ENCODE measurements around the gene PDE4C. TPM values are rescaled to one million over a fixed set of nuclear protein-coding genes. Genes with fewer than 3 reads are reported as not detected.

Gene PDE4C
- total RNA-seq (1 to 10 TPM; 1.8 to 8.6 (median 4.5) TPM), polyA plus RNA-seq (1 to 10 TPM in 1 of 3 donors, not detected in 2; 4.0 TPM)

DNA sequence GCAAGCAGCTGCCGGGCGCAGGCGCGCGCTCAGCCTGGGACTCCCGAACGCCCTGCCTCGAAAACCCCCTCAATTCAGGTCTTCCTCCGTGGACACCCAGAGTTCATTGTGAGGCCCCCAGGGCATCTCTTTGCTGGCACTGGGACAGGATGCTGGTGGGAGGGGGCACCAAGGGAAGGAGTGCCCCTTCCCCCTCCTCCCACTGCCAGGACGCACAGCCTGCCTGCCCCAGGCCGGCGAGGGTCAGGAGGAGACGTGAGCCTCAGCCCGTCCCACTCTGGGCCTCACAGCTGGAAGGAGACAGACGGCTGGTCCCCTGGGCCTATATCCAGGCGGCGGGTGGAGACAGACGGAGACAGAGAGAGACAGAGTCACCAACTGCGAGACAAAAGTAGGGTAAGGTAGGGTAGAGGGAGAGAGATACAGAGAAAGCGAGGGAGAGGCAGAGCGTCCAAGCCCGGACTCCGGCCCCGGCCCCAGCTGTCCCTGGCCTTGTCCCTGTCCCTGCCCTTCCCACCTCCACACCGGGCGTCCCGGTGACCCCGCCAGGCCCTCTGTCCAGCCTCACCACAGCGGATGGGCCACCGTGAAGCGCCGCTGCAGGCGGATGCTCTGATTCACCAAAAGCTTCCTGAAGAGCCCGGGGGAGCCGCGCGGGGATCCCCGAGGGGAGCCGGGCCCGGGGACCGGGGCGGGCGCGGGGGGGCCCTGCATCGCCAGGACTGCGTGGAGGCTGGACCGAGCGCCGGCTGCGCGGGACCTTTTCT is at the start of gene PDE4C:
Gene PDE4C (minus strand): TSS at position 737 of the 767 bp plus-strand sequence. CDS start 23 bp downstream, at position 714.
- TF ChIP-seq, protein P1, sequence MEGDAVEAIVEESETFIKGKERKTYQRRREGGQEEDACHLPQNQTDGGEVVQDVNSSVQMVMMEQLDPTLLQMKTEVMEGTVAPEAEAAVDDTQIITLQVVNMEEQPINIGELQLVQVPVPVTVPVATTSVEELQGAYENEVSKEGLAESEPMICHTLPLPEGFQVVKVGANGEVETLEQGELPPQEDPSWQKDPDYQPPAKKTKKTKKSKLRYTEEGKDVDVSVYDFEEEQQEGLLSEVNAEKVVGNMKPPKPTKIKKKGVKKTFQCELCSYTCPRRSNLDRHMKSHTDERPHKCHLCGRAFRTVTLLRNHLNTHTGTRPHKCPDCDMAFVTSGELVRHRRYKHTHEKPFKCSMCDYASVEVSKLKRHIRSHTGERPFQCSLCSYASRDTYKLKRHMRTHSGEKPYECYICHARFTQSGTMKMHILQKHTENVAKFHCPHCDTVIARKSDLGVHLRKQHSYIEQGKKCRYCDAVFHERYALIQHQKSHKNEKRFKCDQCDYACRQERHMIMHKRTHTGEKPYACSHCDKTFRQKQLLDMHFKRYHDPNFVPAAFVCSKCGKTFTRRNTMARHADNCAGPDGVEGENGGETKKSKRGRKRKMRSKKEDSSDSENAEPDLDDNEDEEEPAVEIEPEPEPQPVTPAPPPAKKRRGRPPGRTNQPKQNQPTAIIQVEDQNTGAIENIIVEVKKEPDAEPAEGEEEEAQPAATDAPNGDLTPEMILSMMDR (IDR thresholded peaks at IDR 0.05) = no peak
- TF ChIP-seq POLR2AphosphoS5 (IDR thresholded peaks at IDR 0.05) = no peak
- H3K4me1 ChIP-seq = peaks cover 0 to 45% (median 36%) of the 10 kb centered on the region in 4 donors
- peak within 1 kb of the TSS; percentile 25 to 72 (median 44) for H3K27ac ChIP-seq
- no peaks in the 10 kb centered on the region for H3K9me3 ChIP-seq
- DNase-seq = peak; percentile 74
- no peaks in the 10 kb centered on the region for H3K36me3 ChIP-seq
- peaks cover 0 to 57% (median 22%) of the 10 kb centered on the region in 3 donors for H3K27me3 ChIP-seq
- intact Hi-C loops (cut with DNase I) = loop anchor here (2.0 kb wide), 1 partner anchor 75 kb away; no protein-coding TSS in a partner anchor
- peak within 1 kb of the TSS in 2 of 4 donors; percentile 26 to 49 for H3K4me3 ChIP-seq
- WGBS, 2 donors = 4 to 6% methylated on average over 51 of the region's 51 CpGs

DNA sequence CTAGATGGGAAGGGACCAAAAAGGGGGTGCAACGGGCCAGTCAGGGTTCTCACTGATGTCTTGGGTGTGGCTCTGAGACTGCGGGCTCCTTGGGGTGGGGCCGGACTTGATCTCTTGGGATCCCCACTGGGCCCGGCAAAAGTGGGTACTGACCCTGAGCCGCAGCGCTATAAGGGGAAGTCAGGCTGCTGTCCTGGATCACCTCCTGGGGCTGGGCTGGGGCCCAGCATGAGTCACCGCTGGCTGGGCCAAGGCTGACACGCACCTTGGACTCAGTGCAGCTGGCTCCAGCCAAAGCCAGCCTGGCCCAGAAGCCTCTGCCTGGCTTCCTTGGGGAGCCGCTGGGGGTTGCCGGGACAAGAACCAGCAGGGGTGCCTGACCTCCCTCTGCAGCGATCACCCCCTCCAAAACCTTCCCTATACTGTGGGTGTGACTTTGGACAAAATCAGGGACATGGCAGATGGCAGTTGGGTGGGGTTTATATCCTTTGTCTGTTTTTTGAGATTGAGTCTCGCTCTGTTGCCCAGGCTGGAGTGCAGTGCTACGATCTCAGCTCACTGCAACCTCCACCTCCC is 48.6 kb upstream of the PDE4C start:
- no peaks in the 10 kb centered on the region for H3K9me3 ChIP-seq
- intact Hi-C loops (cut with DNase I) = loop anchor here (5.0 kb wide), 1 partner anchor 67 kb away; the partner anchor contains the start of gene PGPEP1
- no peaks in the 10 kb centered on the region for H3K27me3 ChIP-seq
- peak overlapping the region; percentile 75 to 100 (median 98) for H3K27ac ChIP-seq
- peak; percentile 72 to 87 (median 82) for TF ChIP-seq POLR2AphosphoS5 (IDR thresholded peaks at IDR 0.05)
- TF ChIP-seq, protein P1 (IDR thresholded peaks at IDR 0.05) = peak in 2 of 4 experiments; percentile 20 to 22
- TF ChIP-seq POLR2A (IDR thresholded peaks at IDR 0.05) = no peak
- TF ChIP-seq EP300 (IDR thresholded peaks at IDR 0.05) = peak in 2 of 4 donors; percentile 59 to 77
- peaks cover 0 to 12% (median 10%) of the 10 kb centered on the region in 4 donors for H3K36me3 ChIP-seq
- peaks cover 0 to 66% (median 60%) of the 10 kb centered on the region in 4 donors for H3K4me1 ChIP-seq
- H3K4me3 ChIP-seq = peak overlapping the region in 2 of 4 donors; percentile 2 to 8
- 8 to 52% methylated on average over 13 of the region's 13 CpGs for WGBS, 2 donors
- DNase-seq = peak; percentile 96

DNA sequence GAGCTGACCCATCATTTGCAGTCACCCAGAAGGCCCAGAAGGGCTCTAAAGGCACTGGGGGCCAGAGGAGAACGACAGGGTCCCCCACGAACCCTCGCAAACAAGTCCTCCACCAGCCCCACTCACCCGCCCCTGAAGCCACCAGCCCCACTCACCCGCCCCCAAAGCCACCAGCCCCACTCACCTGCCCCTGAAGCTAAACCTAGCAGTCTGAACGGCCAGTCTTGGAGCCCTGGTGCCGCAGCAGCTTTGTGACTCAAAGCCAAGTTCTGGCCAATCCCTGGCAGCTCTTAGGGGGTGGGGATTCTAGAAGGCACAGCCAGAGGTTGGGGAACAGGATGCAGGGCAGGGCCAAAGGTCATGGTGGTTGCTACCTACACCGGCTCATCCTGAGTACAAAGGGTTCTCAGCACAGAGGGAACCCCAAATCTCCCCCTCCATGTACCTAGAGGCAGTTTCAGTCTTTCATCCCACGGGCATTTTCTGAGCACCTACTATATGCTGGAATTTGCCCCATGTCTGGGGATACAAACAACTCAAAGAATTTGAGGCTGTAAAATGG is 48.1 kb upstream of the PDE4C start, which contains the start of gene IQCN:
Gene IQCN (minus strand): TSS at position 234 of the 562 bp plus-strand sequence. CDS start 4,974 bp downstream, outside the sequence.
- Histone ChIP-seq H3K27me3 (no peaks in the 10 kb centered on the region), H3K9me3 (no peaks in the 10 kb centered on the region), H3K27ac (peak within 1 kb of the TSS; percentile 75 to 100 (median 98)), H3K36me3 (peaks cover 0 to 13% (median 10%) of the 10 kb centered on the region in 4 donors), H3K4me1 (peaks cover 0 to 66% (median 60%) of the 10 kb centered on the region in 4 donors), H3K4me3 (peak within 1 kb of the TSS in 2 of 4 donors; percentile 2 to 8)
- 61 to 69% methylated on average over 9 of the region's 9 CpGs for WGBS, 2 donors
- no peak for TF ChIP-seq POLR2A (IDR thresholded peaks at IDR 0.05)
- TF ChIP-seq EP300 (IDR thresholded peaks at IDR 0.05) = no peak
- TF ChIP-seq, protein P1 (IDR thresholded peaks at IDR 0.05) = no peak
- no peak for TF ChIP-seq POLR2AphosphoS5 (IDR thresholded peaks at IDR 0.05)
- intact Hi-C loops (cut with DNase I) = no loop called here
- DNase-seq = peak; percentile 80

DNA sequence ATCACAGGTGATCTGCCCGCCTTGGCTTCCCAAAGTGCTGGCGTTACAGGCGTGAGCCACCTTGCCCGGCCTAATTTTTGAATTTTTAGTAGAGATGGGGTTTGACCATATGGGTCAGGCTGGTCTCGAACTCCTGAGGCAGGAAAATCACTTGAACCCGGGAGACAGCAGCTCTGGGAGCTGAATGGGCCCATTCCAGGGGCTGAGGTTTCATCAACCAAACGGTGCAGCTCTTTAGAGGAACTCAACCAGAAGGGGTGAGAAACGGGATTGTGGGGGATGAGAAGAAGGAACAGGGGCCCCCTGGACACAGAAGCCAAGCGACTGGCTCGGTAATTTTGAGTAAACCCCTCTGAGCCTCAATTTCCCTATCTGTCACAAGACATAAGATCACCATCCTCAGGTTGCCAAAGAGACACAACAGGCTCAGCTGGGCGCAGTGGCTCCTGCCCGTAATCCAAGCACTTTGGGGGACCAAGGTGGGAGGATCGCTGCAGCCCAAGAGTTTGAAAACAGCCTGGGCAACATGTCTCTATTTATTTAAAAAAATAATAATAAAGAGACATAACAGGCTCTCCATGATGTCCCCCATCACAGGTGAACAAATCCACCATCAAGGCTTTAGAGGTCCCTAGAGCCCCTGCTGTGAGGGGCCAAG is 47.5 kb upstream of the PDE4C start:
- Histone ChIP-seq H3K4me3 (no peak overlapping the region), H3K36me3 (peaks cover 0 to 15% (median 6%) of the 10 kb centered on the region in 4 donors), H3K4me1 (peaks cover 0 to 61% (median 54%) of the 10 kb centered on the region in 4 donors), H3K27me3 (no peaks in the 10 kb centered on the region), H3K9me3 (no peaks in the 10 kb centered on the region), H3K27ac (peak overlapping the region; percentile 75 to 100 (median 98))
- intact Hi-C loops (cut with DNase I) = no loop called here
- no peak for DNase-seq
- TF ChIP-seq POLR2AphosphoS5 (IDR thresholded peaks at IDR 0.05) (no peak), EP300 (IDR thresholded peaks at IDR 0.05) (no peak), POLR2A (IDR thresholded peaks at IDR 0.05) (no peak)
- TF ChIP-seq, protein P1 (IDR thresholded peaks at IDR 0.05) = no peak
- 91 to 95% methylated on average over 13 of the region's 13 CpGs for WGBS, 2 donors
